DMS53 treated with DMSO at 0.1 percent for 48 hours (cell line): ENCODE results near the gene CMTM2.
"Not testable (repeated sequence)": the region's sequence is repeated elsewhere in the genome, so short reads cannot be mapped to it uniquely, and the experiment has no call there.

ENCODE experiments used
- DNase-seq: peaks from one replicate; lab custom pipeline; 2025; ENCODE audit not compliant: unreplicated experiment; lab: John Stamatoyannopoulos, UW

CMTM2 gene

GRCh38 chr16:66630561-66631260, 51.4 kb downstream of the CMTM2 start:
- not testable (repeated sequence) for DNase-seq

GRCh38 chr16:66631558-66631957, 52.3 kb downstream of the CMTM2 start:
- DNase-seq: not testable (repeated sequence)

GRCh38 chr16:66634527-66635196, 55.4 kb downstream of the CMTM2 start:
- DNase-seq: no peak

- DNase-seq: no peak
Observed at GRCh38 chr16:66635406-66635805, 56.1 kb downstream of the CMTM2 start.

GRCh38 chr16:66636199-66636598, 56.9 kb downstream of the CMTM2 start:
- no peak for DNase-seq

- no peak for DNase-seq
Observed at GRCh38 chr16:66637806-66638205, 58.5 kb downstream of the CMTM2 start.
